Right cardiac atrium (tissue), 5 donors: Measurements from ENCODE around the gene ATP5PF. TPM values are rescaled to one million over a fixed set of nuclear protein-coding genes. Genes with fewer than 3 reads are reported as not detected.
A peak's percentile ranks its signal among the peaks of the same experiment; 100 is the strongest.
"Not testable (repeated sequence)": the region's sequence is repeated elsewhere in the genome, so short reads cannot be mapped to it uniquely, and the experiment has no call there.

ENCODE experiments used
- ATAC-seq, 2 donors: fragments of 200-7000 bp; cut with Tn5 transposase; one replicate each; pipeline versions ENCODE4 v1.8.0 to v1.9.1; 2020; ENCODE audit warnings: moderate library complexity in 2 of 2, mild to moderate bottlenecking in 1 of 2
- DNase-seq, 3 donors: peaks; one replicate each; pipeline ENCODE4 v3.0.0-alpha.2; 2020
- H3K27ac ChIP-seq: one replicate; pipeline ENCODE4 v1.5.1; 2013; ENCODE audit warnings: mild to moderate bottlenecking, low read length, control low read depth, moderate library complexity
- H3K27me3 ChIP-seq: one replicate; pipeline ENCODE4 v1.6.1; 2013; ENCODE audit not compliant: control insufficient read depth, insufficient read depth
- H3K4me1 ChIP-seq: one replicate; pipeline ENCODE4 v1.6.1; 2013; ENCODE audit warnings: low read length; ENCODE audit not compliant: control insufficient read depth, insufficient read depth
- H3K4me3 ChIP-seq: one replicate; pipeline ENCODE4 v1.5.1; 2013; ENCODE audit warnings: low read length, control low read depth
- H3K9me3 ChIP-seq: one replicate; pipeline ENCODE4 v1.6.1; 2013; ENCODE audit warnings: low read length; ENCODE audit not compliant: control insufficient read depth
- WGBS: extraction: QIAGEN DNeasy Blood & Tissue Kit; methylation state at CpG from one replicate; pipeline ENCODE4 v1.1.7; 2013; 5-methylcytosine and 5-hydroxymethylcytosine counted together
- intact Hi-C, 4 donors: fragments of 100-400 bp; cut with DNase I; formaldehyde crosslinking; loops; one replicate each; pipeline versions ENCODE4 v1.11.0 to v1.14.0; 2022 to 2023
- long read RNA-seq, 4 donors: library from polyadenylated mRNA; unstranded; transcript quantifications; one replicate each; pipeline ENCODE4 v2.0.0, GENCODE V29; 2020 to 2021
- polyA plus RNA-seq: library from polyadenylated mRNA; stranded (reverse); fragments of 200-250 nt; gene quantifications from one replicate; pipeline ENCODE4 v1.2.3, GENCODE V29; 2013
- total RNA-seq, 4 donors: library from RNA; stranded (reverse); fragmentation: NEBNext Ultra II Directional; extraction: Animal tissue kit (Norgen Biotek cat#: 25700); gene quantifications; one replicate each; pipeline ENCODE4 v1.2.1, GENCODE V29; 2021
- donor health status: healthy with polysubstance abuse.
- donor health status: DM: no; HTN: yes; CAD: no.
- donor health status: DM: no; HTN: no; CAD: no.
- donor health status: DM: no; HTN: yes; CAD: no; lungs with severe emphysema.
- donor health status: DM: yes; HTN: yes; CAD: no.

The ATP5PF gene
- total RNA-seq (100 to 1,000 TPM; 554 to 718 (median 650) TPM), polyA plus RNA-seq (2,294 TPM)
- long read RNA-seq, donor 1, transcript ATP5PF-204 (4 exons, 1,179 nt): minor isoform, 23 of 449 reads
- long read RNA-seq, donor 1, transcript ATP5PF-202 (4 exons, 826 nt): minor isoform, 5 of 449 reads
- long read RNA-seq, donor 1, transcript ATP5PF-201 (4 exons, 614 nt): major isoform, 393 of 449 reads
- long read RNA-seq, donor 1, partial matches to known transcripts: 19 of 449 reads
- long read RNA-seq, donor 1, other reads (novel, unspliced or antisense): 6 of 449 reads
- long read RNA-seq, donor 2, transcript ATP5PF-204 (4 exons, 1,179 nt): minor isoform, 21 of 383 reads
- long read RNA-seq, donor 2, transcript ATP5PF-203 (4 exons, 647 nt): minor isoform, 5 of 383 reads
- long read RNA-seq, donor 2, transcript ATP5PF-202 (4 exons, 826 nt): minor isoform, 5 of 383 reads
- long read RNA-seq, donor 2, transcript ATP5PF-201 (4 exons, 614 nt): major isoform, 337 of 383 reads
- long read RNA-seq, donor 2, partial matches to known transcripts: 7 of 383 reads
- long read RNA-seq, donor 2, other reads (novel, unspliced or antisense): 2 of 383 reads
- long read RNA-seq, donor 3, transcript ATP5PF-204 (4 exons, 1,179 nt): minor isoform, 19 of 114 reads
- long read RNA-seq, donor 3, transcript ATP5PF-201 (4 exons, 614 nt): major isoform, 71 of 114 reads
- long read RNA-seq, donor 3, partial matches to known transcripts: 11 of 114 reads
- long read RNA-seq, donor 3, other reads (novel, unspliced or antisense): 7 of 114 reads
- long read RNA-seq, donor 4, transcript ATP5PF-204 (4 exons, 1,179 nt): minor isoform, 9 of 250 reads
- long read RNA-seq, donor 4, transcript ATP5PF-201 (4 exons, 614 nt): major isoform, 216 of 250 reads
- long read RNA-seq, donor 4, partial matches to known transcripts: 13 of 250 reads
- long read RNA-seq, donor 4, other reads (novel, unspliced or antisense): 4 of 250 reads

GRCh38 chr21:25734904-25735645 is at the start of gene ATP5PF, which contains the start of gene GABPA:
ATP5PF (minus strand) TSS chr21:25734904; CDS start chr21:25729794, 5,110 bp downstream.
GABPA (plus strand) TSS chr21:25734972; CDS start chr21:25741599, 6,627 bp downstream.
- intact Hi-C loops: loop anchor here in 1 of 4 donors (10.0 kb wide), 1 partner anchor 130 kb away; the partner anchor contains the start of gene MRPL39
- Histone ChIP-seq H3K27ac (peak within 1 kb of the TSS; percentile 92), H3K9me3 (no peaks in the 10 kb centered on the region), H3K27me3 (no peaks in the 10 kb centered on the region), H3K4me1 (no peaks in the 10 kb centered on the region), H3K4me3 (peak within 1 kb of the TSS; percentile 65)
- ATAC-seq: peak; percentile 97
- peak; percentile 97 to 98 (median 98) for DNase-seq
- WGBS: under 1% methylated on average over 64 of the region's 64 CpGs

DNA sequence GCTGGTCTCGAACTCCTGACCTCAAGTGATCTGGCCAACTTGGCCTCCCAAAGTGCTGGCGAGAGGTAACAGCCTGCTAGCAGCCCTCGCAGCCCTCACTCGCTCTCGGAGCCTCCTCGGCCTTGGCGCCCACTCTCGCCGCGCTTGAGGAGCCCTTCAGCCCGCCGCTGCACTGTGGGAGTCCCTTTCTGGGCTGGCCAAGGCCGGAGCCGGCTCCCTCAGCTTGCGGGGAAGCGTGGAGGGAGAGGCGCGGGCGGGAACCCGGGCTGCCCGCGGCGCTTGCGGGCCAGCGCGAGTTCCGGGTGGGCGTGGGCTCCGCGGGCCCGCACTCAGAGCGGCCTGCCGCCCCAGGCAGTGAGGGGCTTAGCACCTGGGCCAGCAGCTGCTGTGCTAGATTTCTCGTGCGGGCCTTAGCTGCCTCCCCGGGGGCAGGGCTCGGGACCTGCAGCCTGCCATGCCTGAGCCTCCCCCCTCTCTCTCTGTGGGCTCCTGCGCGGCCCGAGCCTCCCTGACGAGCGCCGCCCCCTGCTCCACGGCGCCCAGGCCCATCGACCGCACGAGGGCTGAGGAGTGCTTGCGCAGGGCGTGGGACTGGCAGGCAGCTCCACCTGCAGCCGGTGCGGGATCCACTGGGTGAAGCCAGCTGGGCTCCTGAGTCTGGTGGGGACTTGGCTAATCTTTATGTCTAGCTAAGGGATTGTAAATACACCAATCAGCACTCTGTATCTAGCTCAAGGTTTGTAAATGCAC is 43.6 kb upstream of the ATP5PF start:
- H3K4me3 ChIP-seq, DNase-seq, H3K27me3 ChIP-seq, intact Hi-C loops, ATAC-seq, H3K9me3 ChIP-seq, H3K4me1 ChIP-seq, H3K27ac ChIP-seq: not testable (repeated sequence)
- WGBS: 93% methylated on average over 52 of the region's 52 CpGs

- intact Hi-C loops: no loop called here
- ATAC-seq (no peak), DNase-seq (no peak)
- 81% methylated on average over 4 of the region's 4 CpGs for WGBS
- no peaks in the 10 kb centered on the region for H3K9me3 ChIP-seq
- no peak overlapping the region for H3K4me3 ChIP-seq
- no peaks in the 10 kb centered on the region for H3K27me3 ChIP-seq
- no peak overlapping the region for H3K27ac ChIP-seq
- no peaks in the 10 kb centered on the region for H3K4me1 ChIP-seq
Measured at GRCh38 chr21:25776440-25776839, 41.7 kb upstream of the ATP5PF start.

DNA sequence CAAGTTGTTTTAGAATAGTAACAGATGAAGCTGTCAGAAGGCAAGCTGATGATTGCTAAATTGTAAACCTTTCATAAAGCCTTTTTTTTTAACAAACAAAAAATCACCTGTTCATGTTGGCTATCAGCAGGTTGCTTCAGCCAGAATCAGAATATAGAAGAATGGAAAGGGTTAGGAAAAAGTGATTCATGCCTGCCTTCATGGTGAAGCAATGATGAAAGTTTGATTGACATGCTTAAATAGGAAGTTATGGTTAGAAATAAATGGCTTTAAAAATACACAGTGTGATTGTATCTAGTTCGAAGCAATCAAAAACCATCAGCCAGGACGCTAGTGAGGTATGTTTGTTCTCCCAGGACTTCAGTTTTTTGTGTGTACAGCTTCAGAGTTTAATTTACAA is 38.0 kb upstream of the ATP5PF start:
- H3K27ac ChIP-seq: no peak overlapping the region
- intact Hi-C loops: no loop called here
- no peaks in the 10 kb centered on the region for H3K27me3 ChIP-seq
- no peaks in the 10 kb centered on the region for H3K9me3 ChIP-seq
- no peak overlapping the region for H3K4me3 ChIP-seq
- 42% methylated on average over 2 of the region's 2 CpGs for WGBS
- no peak for ATAC-seq
- no peak for DNase-seq
- H3K4me1 ChIP-seq: no peaks in the 10 kb centered on the region

DNA sequence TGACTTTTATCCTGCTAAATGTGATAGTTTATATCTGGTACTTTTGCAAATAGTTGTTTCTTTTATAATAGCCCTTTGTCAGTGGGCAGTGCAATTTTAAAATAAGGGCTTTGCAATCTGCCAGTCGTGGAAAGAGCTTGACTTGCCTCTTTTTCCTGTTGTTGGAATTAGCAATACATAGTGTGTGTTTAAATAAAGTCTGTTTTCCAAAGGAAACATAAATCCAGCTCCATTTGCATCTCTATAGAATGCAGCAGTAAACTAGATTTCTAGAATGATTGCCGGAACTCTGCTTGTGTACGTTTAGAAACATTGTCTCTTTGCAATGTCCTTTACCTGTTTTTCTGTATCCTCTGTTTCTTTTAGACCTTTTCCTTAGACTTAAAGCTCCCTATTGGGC is 33.2 kb upstream of the ATP5PF start:
- DNase-seq (no peak), ATAC-seq (no peak)
- no peaks in the 10 kb centered on the region for H3K27me3 ChIP-seq
- H3K9me3 ChIP-seq: no peaks in the 10 kb centered on the region
- 81% methylated on average over 3 of the region's 3 CpGs for WGBS
- H3K4me1 ChIP-seq: no peaks in the 10 kb centered on the region
- H3K27ac ChIP-seq: no peak overlapping the region
- intact Hi-C loops: no loop called here
- H3K4me3 ChIP-seq: no peak overlapping the region

GRCh38 chr21:25764065-25764464 is 29.4 kb upstream of the ATP5PF start:
- DNase-seq (no peak), ATAC-seq (no peak)
- H3K4me1 ChIP-seq: no peaks in the 10 kb centered on the region
- H3K27ac ChIP-seq: no peak overlapping the region
- intact Hi-C loops: no loop called here
- WGBS: 98% methylated on average over 3 of the region's 3 CpGs
- H3K27me3 ChIP-seq: no peaks in the 10 kb centered on the region
- H3K9me3 ChIP-seq: no peaks in the 10 kb centered on the region
- no peak overlapping the region for H3K4me3 ChIP-seq

DNA sequence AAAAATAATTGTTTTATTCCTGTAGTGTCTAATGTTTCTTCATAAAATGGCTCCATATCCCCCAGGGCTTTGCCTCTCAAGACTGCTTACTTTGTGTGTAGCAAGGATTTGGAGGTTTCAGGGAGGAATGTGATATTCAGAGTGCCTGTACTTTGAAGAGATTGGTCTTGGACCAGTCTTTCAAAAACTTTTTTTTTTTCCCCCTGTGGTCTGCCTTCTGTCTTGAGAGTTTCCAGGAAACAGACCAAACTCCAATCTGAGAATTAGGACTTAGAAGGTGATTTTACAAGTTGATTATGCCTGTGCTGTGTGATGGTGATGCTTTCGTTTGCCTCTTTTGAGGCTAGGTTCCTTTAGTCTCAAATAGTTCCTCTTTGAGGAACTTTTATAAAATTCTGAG is 26.0 kb upstream of the ATP5PF start:
- H3K4me1 ChIP-seq: no peaks in the 10 kb centered on the region
- H3K27ac ChIP-seq: no peak overlapping the region
- DNase-seq (no peak), ATAC-seq (no peak)
- H3K9me3 ChIP-seq: no peaks in the 10 kb centered on the region
- 99% methylated on average over 1 of the region's 1 CpG for WGBS
- intact Hi-C loops: no loop called here
- no peaks in the 10 kb centered on the region for H3K27me3 ChIP-seq
- H3K4me3 ChIP-seq: no peak overlapping the region

DNA sequence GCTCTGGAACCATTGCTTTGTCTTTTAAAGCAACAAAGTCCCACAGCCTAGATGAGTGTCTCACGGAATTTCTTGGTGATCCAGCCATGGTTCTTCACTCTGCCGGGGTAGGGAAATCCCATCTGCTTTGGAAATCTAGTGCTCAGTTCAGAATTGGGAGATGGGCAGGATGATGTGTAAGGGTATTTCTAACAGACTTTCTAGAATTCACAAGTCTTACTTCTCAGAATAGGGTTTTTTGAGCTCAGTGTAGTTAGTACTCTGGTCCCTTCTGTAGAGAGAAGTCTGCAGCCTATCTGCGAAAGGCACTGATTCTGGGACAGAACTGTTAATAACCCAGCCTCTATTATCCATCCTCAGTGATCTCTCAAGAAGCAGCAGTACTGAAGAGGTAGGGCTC is 25.4 kb upstream of the ATP5PF start:
- 98% methylated on average over 3 of the region's 3 CpGs for WGBS
- no peaks in the 10 kb centered on the region for H3K27me3 ChIP-seq
- no peaks in the 10 kb centered on the region for H3K9me3 ChIP-seq
- DNase-seq: no peak
- no peak overlapping the region for H3K4me3 ChIP-seq
- ATAC-seq: no peak
- no peaks in the 10 kb centered on the region for H3K4me1 ChIP-seq
- no peak overlapping the region for H3K27ac ChIP-seq
- intact Hi-C loops: no loop called here

GRCh38 chr21:25759573-25759972 is 24.9 kb upstream of the ATP5PF start:
- no peak overlapping the region for H3K27ac ChIP-seq
- no peaks in the 10 kb centered on the region for H3K27me3 ChIP-seq
- no peaks in the 10 kb centered on the region for H3K4me1 ChIP-seq
- intact Hi-C loops: no loop called here
- DNase-seq: no peak
- no peak overlapping the region for H3K4me3 ChIP-seq
- 73% methylated on average over 1 of the region's 1 CpG for WGBS
- H3K9me3 ChIP-seq: no peaks in the 10 kb centered on the region
- no peak for ATAC-seq

GRCh38 chr21:25757531-25757930 is 22.8 kb upstream of the ATP5PF start:
- no peak overlapping the region for H3K4me3 ChIP-seq
- intact Hi-C loops: no loop called here
- no peaks in the 10 kb centered on the region for H3K4me1 ChIP-seq
- no peak for ATAC-seq
- H3K27me3 ChIP-seq: no peaks in the 10 kb centered on the region
- no peak for DNase-seq
- no peak overlapping the region for H3K27ac ChIP-seq
- H3K9me3 ChIP-seq: no peaks in the 10 kb centered on the region
